ENCODE results near the gene CRLF1. TPM values are rescaled to one million over a fixed set of nuclear protein-coding genes. Genes with fewer than 3 reads are reported as not detected.

Gene CRLF1
- total and polyA plus RNA-seq, 2 of the 8 experiments (the other 6 are each of a cell fraction or from before 2014, with no cell fraction given): 7.2 to 10.3 TPM

DNA sequence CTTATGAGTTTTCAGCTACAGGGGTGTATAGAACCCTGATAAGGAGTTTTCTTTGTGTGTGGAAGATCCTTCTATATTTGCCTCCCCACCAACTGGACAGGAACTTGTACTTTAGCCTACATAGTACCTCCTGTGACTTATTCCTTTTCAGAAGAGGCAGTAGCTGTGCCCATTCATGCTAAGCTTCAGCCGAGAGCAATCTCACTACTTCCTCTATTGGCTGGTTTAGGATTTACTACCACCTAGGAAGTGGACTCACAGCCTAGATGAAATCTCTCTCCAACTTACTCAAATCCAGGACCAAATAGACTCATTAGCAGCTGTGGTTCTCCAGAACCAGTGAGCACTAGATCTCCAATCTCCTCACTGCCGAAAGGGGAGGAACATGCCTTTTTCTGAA lies 20.3 kb downstream of the CRLF1 start:
- H3K79me1 ChIP-seq (ENCODE audit: low read depth, low read length): no peaks in the 10 kb centered on the region
- H4K8ac ChIP-seq (ENCODE audit: extremely low read depth, insufficient read depth, low read length): no peak overlapping the region
- H3K9ac ChIP-seq (replicated peaks in 1 of 4; ENCODE audit: extremely low read depth in 1 of 4, low read depth in 3 of 4, low read length in 3 of 4): no peak overlapping the region
- H3K79me2 ChIP-seq (ENCODE audit: control insufficient read depth in 1 of 2, insufficient read depth in 2 of 2, low read length in 2 of 2): no peaks in the 10 kb centered on the region
- no peak overlapping the region for H2BK120ac ChIP-seq (replicated peaks; ENCODE audit: low read depth, low read length)
- H4K91ac ChIP-seq (replicated peaks; ENCODE audit: insufficient read length, low read length): no peak overlapping the region
- peaks cover 2 to 9% (median 6%) of the 10 kb centered on the region in 4 experiments; a peak in 6 of 7 replicates for H3K4me1 ChIP-seq (replicated peaks in 1 of 4; ENCODE audit: control insufficient read depth in 3 of 4, insufficient read depth in 4 of 4, low read length in 3 of 4)
- no peak overlapping the region for H2AFZ ChIP-seq (ENCODE audit: low read length)
- POLR2A ChIA-PET (ENCODE audit: partially characterized antibody): interaction anchor here (0.7 to 10.3 kb wide), 3 partner anchors 9 to 88 kb away, joined by 3 to 112 read pairs (median 72); partner anchors contain the start of gene UBA52
- CTCF ChIA-PET (ENCODE audit: partially characterized antibody): interaction anchor here (0.9 to 3.7 kb wide), 9 partner anchors 9 to 124 kb away, joined by 3 to 16 read pairs (median 4); partner anchors contain the start of gene KXD1
- no peak overlapping the region for H2BK20ac ChIP-seq (ENCODE audit: low read length)
- H3K4ac ChIP-seq (replicated peaks; ENCODE audit: insufficient read length, low read depth, low read length): no peak overlapping the region
- H2BK5ac ChIP-seq (ENCODE audit: low read depth, low read length): no peak overlapping the region
- H3K27ac ChIP-seq (ENCODE audit: low read depth, low read length): no peak overlapping the region
- H3K18ac ChIP-seq (ENCODE audit: extremely low read depth, low read length): no peak overlapping the region
- H3K56ac ChIP-seq (replicated peaks; ENCODE audit: insufficient read length, low read depth, low read length): no peak overlapping the region
- 81% methylated on average over 2 of the region's 2 CpGs; no CpG with 5 or more reads in 1 of the 2 experiments for WGBS, 2 experiments (ENCODE audit: extremely low coverage in 1 of 2, insufficient coverage in 1 of 2, insufficient read length in 1 of 2, insufficient replicate concordance in 2 of 2, low coverage in 1 of 2, low lambda C conversion rate in 2 of 2, missing lambda C conversion rate in 1 of 2)
- no peak overlapping the region for H3K14ac ChIP-seq (ENCODE audit: insufficient read length)
- no peaks in the 10 kb centered on the region for H3K9me3 ChIP-seq (ENCODE audit: insufficient read depth in 2 of 2, low read depth in 1 of 2, low read length in 1 of 2)
- H3K27me3 ChIP-seq (replicated peaks in 1 of 4; ENCODE audit: control insufficient read depth in 3 of 4, extremely low read depth in 1 of 4, insufficient read depth in 3 of 4, low read length in 3 of 4): no peaks in the 10 kb centered on the region; a peak in 1 of 7 replicates
- no peak overlapping the region for H3K23ac ChIP-seq (ENCODE audit: insufficient read length)
- no peak overlapping the region for H2BK12ac ChIP-seq (ENCODE audit: low read depth, low read length)
- H4K20me1 ChIP-seq (replicated peaks in 1 of 2; ENCODE audit: control insufficient read depth in 1 of 2, insufficient read depth in 2 of 2, low read length in 2 of 2): peaks cover 0 to 3% of the 10 kb centered on the region in 2 experiments
- no peak overlapping the region for H2AK5ac ChIP-seq (ENCODE audit: low read depth, low read length)
- H3K4me2 ChIP-seq (ENCODE audit: insufficient read depth in 1 of 2, low read depth in 2 of 2, low read length in 2 of 2): no peak overlapping the region
- H2BK15ac ChIP-seq (ENCODE audit: low read length): no peak overlapping the region
- no peak overlapping the region for H3K4me3 ChIP-seq (ENCODE audit: extremely low read depth in 1 of 4, insufficient read depth in 2 of 4, low read depth in 3 of 4, low read length in 4 of 4)
- no peaks in the 10 kb centered on the region for H3K36me3 ChIP-seq (ENCODE audit: control insufficient read depth in 2 of 4, insufficient read depth in 4 of 4, low read length in 3 of 4)
- peaks cover 11% of the 10 kb centered on the region for H3K23me2 ChIP-seq (ENCODE audit: low read depth, low read length)
- FAIRE-seq (no peak), DNase-seq (ENCODE audit: low read depth in 1 of 2, low spot score in 2 of 2) (no peak)
- H4K5ac ChIP-seq (ENCODE audit: insufficient read length, low read depth, low read length): no peak overlapping the region
- TF ChIP-seq CTBP2 (IDR thresholded peaks at IDR 0.05; ENCODE audit: borderline replicate concordance, insufficient read depth, insufficient read length, low read length): no peak
- TF ChIP-seq CTCF (IDR thresholded peaks at IDR 0.05; ENCODE audit: control extremely low read depth in 1 of 3, insufficient read depth in 1 of 3, low read depth in 1 of 3, low read length in 3 of 3): no peak
- no peak for TF ChIP-seq YY1 (IDR thresholded peaks at IDR 0.05; ENCODE audit: low read depth, low read length)
- TF ChIP-seq HDAC2 (IDR thresholded peaks at IDR 0.05; ENCODE audit: borderline replicate concordance in 1 of 2, low read depth in 2 of 2, low read length in 2 of 2): no peak
- TF ChIP-seq ASH2L (IDR thresholded peaks at IDR 0.05; ENCODE audit: low read length): no peak
- TF ChIP-seq BCL11A (IDR thresholded peaks at IDR 0.05; ENCODE audit: low read depth in 2 of 2, low read length in 2 of 2): no peak
- TF ChIP-seq SAP30 (IDR thresholded peaks at IDR 0.05; ENCODE audit: insufficient read depth, insufficient replicate concordance, low read length): no peak
- no peak for TF ChIP-seq CREB1 (IDR thresholded peaks at IDR 0.05)
- TF ChIP-seq ZNF274 (IDR thresholded peaks at IDR 0.05; ENCODE audit: borderline replicate concordance, extremely low read depth, low read length): no peak
- TF ChIP-seq JUND (IDR thresholded peaks at IDR 0.05; ENCODE audit: low read length): no peak
- no peak for TF ChIP-seq POLR2AphosphoS5 (IDR thresholded peaks at IDR 0.05; ENCODE audit: low read depth, low read length)

Data from H1 (cell line).